HG02588 (cell line): Measurements from ENCODE around the gene NFATC1.
A peak's percentile ranks its signal among the peaks of the same experiment; 100 is the strongest.

Experiments
- ATAC-seq: cut with Tn5 transposase; IDR thresholded peaks from one replicate; pipeline ENCODE4 v1.9.1; 2021; ENCODE audit warnings: mild to moderate bottlenecking, moderate library complexity; ENCODE audit not compliant: unreplicated experiment

NFATC1 gene

DNA sequence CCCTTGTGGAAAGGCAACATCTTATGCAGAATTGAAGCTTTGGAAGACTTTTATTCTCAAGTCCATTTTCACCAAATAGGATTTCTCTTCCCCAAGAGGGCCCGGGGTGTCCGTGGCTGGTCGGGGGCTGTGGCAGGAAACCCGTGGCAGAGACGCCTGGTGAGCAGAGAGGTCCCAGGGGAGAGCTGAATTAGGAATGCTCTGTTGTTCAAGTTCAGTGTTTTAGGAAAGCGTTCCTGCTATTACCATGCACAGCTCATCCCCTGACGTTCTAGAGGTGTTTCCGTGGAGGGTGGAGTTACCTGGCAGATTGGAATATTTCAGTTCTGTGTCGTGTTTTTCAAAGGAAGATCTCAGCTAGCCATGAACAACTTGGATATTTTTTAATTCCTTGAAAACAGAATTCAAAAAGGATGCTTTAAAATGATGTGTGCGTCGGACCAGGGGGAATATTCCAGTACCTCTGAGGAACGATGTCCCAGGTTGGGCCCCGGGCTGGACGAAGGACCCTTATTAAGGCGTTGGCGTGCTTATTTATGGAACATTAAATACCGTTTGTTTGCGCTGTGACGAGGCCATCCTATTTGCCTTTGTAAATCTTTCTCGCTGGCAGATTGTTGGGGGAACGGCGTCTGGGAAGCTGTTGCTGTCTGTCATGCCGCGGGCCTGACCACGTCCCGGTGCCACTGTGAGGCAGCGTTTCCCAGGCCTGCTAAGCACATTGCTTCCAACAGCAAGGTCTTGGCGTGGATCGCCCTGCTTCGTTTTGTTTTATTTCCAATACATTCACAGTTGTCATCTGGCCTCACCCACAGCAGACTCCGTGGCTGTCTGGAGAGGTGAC lies 8.2 kb downstream of the NFATC1 start:
- ATAC-seq, result no peak

DNA sequence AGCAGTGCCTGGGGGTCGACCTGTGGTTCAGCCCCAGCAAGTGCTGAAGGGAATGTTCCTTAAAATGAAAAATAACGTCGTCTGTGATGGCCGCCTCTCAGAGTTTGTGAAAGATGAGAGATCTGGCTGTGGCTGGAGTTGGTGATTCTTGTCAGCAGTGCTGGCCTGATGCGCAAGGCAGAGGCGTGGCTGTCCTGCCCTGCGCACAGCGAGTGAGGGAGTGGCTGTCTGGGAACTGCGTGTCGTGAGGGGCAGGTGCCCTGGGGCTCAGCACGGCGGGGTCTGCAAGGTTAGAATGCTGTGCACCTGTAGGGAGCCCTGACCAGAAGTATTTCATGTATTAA lies 8.8 kb downstream of the NFATC1 start:
- ATAC-seq, result no peak

DNA sequence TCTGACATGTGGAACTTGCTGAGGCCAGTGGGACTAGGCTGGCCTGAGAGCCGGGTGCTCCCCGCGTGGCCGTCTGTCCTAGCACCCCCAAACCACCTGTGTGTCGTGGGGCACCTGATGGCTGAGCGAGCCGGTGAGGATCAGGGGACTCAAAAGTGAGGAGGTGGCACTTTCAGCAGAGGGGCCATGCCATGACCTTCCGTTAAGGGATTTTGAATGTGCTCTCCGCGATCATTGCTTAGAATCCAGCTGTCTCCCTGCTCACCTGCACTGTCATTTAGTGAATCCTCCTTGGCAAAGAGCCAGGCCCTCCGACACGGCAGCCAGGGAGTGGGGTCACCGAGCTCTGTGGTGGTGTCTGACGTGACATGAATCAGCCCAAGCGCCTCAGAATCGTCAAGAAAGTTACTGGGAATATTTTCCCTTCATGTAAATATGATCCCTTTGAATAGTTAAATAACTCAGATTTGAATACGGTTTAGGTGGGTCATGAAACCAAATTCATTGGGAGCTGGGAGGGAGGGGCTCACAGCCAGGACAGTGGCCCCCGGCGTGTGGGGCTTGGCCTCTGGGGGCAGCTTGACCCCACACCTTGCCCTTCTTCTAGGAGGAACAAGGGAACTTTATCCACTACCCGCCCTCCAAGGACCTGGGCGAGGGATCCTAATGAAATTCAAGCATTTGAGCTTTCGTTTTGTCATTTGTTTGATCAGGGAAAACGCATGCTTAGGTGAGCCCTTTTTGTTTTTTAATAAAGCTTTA lies 9.5 kb downstream of the NFATC1 start:
- no peak for ATAC-seq

DNA sequence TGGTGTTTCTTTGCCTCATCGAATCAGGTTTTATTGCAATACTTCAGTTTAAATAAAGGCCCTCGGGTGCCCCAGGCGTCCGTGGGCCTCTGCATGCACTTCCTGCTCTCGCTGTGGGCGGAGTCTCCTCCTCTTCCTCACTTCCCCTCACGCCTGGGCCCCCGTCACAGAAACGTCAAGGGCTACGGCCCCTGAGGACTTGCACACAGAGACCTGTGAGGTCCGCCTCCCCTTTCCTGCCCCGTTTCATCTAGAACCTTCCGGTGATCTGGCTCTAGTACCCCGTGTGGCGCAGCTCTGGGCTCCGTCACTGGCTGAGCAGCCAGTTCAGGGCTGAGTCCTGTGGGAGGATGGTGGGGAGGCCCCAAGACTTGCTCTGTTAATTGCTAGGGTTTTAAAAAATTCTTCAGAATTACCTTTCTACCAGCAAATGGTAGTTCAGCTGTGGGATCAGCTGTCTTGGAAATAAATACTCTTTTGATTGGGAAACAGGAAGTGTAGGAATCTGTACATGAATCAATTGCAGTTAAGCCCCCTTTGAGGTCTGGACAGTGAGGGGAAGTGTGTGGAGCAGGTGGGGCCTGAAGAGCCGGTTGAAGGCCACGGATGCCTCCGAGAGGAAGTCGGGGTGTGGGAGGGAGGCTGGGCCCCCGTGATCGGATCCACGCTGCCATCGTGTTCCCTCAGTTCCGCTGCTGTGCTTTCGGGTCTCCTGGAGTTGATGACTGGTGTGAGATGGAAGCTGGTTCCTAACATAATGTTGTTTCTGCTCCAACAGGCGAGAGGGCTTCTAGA lies 10.2 kb downstream of the NFATC1 start:
- peak; percentile 73 for ATAC-seq

DNA sequence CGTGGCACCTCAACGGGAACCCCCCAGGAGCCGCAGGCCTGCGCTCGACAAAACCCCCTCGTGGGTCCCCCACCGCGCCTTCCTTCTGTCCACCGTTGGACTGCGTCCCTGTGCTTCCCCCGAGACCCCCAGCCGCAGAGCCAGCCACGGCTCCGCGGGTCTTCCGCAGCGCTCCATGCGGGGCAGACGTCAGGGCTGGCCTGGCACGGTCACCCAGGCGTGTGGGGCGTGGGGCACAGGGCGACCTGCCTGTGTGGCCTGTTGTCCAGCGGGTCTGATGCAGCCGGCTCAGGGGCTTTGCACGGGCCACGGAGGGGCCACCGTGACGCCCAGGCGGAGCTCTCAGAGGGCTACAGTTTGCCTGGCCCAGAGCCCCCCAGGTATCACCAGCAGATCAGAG lies 11.0 kb downstream of the NFATC1 start:
- ATAC-seq, result no peak

DNA sequence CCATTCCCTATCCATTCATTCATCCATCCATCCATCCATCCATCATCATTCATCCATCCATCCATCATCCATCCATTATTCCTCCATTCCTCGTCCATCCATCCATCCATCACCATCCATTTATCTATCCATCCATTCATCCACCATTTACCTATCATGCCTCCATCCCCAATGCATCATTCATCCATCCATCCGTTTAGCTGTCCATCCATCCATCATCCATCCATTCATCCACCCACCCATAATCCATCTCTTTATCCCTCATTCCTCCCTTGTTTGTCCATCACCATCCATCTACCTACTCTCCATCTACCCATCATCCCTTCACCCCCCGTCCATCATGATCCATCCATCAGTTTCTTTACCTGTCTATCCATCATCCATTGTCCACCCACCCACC lies 13.6 kb downstream of the NFATC1 start:
- no peak for ATAC-seq

DNA sequence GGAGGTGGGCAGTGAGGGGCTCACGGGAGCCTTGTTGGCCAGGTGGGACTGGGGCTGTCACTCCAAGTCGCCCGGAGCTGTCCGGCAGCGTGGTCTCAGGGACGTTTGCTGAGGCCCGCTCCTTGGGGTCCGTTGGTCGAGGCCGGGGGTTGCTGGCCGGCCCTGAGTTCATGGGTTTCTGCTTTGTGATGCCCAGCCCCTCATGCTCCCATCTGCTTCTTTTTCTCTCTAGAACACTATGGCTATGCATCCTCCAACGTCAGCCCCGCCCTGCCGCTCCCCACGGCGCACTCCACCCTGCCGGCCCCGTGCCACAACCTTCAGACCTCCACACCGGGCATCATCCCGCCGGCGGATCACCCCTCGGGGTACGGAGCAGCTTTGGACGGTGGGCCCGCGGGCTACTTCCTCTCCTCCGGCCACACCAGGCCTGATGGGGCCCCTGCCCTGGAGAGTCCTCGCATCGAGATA lies 14.5 kb downstream of the NFATC1 start:
- ATAC-seq, result no peak

DNA sequence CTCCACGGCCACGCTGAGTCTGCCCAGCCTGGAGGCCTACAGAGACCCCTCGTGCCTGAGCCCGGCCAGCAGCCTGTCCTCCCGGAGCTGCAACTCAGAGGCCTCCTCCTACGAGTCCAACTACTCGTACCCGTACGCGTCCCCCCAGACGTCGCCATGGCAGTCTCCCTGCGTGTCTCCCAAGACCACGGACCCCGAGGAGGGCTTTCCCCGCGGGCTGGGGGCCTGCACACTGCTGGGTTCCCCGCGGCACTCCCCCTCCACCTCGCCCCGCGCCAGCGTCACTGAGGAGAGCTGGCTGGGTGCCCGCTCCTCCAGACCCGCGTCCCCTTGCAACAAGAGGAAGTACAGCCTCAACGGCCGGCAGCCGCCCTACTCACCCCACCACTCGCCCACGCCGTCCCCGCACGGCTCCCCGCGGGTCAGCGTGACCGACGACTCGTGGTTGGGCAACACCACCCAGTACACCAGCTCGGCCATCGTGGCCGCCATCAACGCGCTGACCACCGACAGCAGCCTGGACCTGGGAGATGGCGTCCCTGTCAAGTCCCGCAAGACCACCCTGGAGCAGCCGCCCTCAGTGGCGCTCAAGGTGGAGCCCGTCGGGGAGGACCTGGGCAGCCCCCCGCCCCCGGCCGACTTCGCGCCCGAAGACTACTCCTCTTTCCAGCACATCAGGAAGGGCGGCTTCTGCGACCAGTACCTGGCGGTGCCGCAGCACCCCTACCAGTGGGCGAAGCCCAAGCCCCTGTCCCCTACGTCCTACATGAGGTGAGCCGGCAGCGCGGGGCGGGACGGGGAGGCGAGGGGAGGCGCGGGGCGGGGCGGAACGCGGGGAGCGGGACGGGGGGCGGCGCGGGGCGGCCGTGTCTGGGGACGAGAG lies 15.2 kb downstream of the NFATC1 start:
- ATAC-seq, result no peak

DNA sequence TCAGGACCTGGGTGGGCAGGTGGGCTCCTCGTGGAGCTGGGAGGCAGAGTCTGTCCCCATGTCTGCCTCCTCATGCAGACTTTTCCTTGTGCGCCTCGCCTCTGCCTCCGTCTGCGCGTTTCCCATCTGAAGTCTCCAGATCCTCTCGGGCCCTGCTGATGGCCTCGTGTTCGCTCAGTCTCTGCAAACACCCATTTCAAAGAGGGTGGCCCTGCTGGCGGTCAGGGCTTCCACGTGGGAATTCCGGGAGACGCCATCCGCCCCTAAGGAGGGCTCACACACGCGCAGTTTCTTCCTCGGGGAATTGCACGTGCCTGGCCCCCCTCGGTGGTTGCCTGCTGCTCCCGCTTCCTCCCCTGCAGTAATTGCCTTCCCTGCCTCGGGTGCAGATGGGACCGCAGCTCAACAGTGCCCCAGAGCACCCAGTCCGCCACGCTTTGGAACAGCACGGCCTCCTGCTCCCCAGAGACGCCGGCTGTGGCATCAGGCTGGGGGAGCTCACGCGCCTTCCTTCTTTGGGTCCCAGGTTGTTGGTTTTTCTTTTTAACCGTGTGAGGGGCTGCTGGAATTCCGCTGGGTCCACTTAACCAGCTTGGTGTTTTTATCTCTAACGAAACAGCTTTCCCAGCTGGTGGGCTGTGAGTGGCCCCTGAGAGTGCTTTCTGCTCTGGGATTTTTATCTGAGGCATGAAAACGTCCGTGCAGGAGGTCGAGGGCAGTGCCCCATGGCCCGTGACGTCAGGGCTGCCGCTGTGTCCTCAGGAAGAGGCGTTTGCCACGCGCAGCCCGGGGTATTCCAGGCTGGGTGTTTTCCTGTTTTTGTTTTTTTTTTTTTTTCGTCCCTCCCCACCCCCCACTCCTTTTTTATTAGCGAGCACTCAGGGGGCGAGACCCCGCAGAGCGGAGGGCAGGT lies 16.1 kb downstream of the NFATC1 start:
- no peak for ATAC-seq

DNA sequence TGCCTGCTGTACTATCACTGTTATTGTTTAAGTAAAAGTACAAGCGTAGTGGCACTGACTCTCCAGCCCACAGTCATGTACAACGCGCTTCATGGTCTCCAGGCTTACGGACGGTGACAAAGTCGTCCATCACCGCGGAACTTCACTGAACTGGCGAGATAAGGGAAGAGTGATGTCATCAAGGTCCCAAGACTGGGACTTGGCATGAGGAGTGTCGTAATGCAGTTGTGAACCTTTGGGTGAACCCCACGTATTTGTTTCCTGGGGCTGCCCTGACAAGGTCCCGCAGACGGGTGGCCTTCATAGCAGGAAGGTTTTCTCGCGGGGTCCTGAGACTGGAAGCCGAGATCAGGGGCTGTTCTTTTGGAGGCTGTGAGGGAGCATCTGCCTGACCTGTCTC lies 17.3 kb downstream of the NFATC1 start:
- ATAC-seq, result no peak

DNA sequence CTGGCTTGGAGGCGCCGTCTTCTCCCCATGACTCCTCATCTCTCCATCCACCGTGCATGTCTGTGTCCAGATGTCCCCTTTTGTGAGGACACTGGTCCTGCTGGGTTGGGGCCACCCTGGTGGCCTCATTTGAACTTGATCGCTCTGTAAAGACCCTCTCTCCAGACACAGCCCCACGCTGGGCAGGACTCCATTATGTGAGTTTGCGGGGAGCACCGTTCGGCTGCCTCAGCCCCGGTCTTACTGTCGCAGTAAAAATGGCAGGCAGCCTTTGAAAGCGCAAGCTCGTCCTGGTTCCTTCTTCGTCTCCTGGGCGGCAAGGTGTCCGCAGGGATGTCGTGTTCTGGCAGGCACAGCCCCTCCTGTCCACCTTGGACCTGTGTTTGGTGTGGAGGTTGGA lies 17.7 kb downstream of the NFATC1 start:
- ATAC-seq, result no peak

DNA sequence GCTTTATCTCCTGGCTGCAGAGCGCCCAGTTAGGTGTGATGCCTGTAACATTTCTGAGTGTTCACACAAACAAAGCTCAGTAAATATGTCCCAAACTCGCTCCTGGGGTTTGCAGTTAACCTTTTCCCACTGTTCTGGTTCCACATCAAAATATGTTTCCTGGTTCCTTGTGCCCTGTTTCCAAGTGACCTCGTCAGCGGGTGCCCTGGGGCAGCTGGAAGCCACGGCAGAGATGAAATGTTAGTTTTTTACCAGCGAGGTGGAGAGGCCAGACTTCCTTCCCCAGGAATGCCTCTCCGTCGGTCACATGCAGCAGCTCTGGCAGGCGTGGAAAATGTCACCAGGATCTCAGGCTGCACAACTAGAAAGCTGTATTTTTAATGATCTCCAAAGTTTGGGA lies 18.2 kb downstream of the NFATC1 start:
- ATAC-seq, result no peak

DNA sequence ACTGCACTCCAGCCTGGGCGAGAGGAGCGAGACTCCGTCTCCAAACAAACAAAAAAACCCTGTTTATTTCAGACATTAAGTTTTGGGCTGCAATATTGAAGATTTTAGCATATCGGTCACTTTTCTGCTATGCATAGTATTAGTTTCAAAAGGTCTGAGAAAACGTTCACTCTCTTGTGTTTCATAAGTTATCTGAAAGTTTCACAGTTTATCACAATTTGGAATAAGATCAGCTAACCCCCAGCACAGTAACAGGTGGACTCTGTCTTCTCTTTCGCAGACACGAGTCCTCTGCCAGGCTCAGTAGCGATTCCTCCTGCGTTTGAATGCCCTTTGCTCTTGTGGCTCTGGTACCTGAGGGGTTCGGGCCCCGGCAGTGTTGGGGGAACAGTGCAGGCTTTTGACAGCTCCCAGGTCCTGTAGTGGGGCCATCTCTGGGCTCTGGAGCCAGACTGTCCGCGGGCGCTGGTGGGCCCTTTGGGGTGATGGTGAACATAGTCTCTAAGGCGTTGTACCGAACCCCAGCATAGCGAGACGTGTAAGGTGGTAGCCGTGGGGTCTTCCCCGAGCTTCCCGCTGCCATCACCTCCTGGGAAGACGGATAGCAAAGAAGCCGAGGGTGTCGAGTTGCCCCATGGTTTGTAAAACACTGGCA lies 20.4 kb downstream of the NFATC1 start:
- no peak for ATAC-seq

DNA sequence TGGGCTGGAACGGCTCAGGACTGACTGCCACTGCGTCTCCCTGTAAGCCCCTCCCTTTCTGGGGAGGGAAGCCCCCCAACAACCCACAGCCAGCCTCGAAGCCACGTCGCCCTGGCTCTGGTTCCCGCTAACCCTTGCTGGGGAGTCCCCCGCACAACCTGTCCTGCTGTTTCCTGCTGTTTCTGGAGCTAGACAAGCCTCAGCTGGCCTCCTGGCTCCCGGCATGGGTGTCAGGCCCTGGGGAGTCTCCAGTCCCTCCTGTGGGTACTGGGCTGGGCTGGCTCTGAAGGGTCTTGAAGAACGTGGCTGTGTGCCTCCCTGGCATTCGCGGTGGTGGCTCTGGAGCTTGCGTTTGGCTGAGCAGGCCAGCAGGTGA lies 20.9 kb downstream of the NFATC1 start:
- no peak for ATAC-seq

DNA sequence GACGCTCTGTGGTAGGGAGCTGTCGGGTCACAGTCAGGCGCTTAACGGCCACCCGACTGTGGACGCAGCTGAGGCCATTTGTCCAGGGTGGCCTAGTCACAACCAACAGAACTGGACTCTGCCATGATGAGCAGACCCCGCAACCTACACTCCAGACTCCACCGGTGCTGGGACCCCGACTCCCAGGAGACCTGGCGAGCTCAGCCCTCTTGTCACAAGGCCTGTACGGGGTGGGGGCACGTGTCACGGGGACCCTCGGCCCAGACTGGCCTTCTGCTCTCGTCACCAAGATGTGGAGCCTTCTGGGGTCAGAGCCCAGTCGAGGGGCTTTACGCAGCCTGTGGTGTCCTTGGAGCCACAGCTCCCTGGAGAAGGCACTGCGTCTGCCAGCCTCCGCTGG lies 22.5 kb downstream of the NFATC1 start:
- no peak for ATAC-seq

DNA sequence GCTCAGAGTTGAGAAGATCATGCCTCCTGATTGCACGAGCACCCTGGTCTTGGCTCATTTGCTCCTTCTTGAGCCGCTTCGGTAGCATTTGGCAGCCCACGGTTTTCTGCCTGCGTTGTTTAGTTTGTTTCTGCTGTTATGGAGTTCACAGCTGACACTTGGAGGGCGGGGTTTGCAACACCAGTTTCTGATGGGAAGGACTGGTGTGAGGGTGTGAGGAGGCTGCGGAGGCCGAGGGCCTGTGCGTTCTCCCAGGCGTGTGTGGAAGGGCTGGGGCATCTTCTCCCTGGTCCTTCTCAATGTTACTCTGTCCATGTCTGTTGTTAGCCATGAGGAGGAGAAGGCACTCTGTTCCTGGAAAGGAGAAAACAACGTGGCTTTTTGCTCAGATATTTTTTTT lies 22.9 kb downstream of the NFATC1 start:
- ATAC-seq, result no peak

DNA sequence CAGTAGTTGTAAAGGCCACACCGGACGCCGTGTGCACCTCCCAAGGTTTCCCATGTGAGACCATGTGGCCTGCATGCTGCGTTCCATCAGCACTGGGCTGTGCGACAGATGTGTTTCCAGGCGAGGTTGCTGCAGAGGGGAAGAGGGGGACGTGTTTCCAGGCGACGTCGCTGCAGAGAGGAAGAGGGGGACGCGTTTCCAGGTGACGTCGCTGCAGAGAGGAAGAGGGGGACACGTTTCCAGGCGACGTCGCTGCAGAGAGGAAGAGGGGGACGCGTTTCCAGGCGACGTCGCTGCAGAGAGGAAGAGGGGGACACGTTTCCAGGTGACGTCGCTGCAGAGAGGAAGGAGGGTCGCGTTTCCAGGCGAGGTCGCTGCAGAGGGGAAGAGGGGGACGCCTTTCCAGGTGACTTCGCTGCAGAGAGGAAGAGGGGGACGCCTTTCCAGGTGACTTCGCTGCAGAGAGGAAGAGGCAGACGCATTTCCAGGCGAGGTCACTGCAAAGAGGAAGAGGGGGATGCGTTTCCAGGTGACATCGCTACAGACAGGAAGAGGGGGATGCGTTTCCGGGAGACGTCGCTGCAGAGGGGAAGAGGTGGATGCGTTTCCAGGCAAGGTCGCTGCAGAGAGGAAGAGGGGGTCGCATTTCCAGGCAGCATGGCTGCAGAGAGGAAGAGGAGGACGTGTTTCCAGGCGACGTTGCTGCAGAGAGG lies 24.5 kb downstream of the NFATC1 start:
- ATAC-seq, result no peak

DNA sequence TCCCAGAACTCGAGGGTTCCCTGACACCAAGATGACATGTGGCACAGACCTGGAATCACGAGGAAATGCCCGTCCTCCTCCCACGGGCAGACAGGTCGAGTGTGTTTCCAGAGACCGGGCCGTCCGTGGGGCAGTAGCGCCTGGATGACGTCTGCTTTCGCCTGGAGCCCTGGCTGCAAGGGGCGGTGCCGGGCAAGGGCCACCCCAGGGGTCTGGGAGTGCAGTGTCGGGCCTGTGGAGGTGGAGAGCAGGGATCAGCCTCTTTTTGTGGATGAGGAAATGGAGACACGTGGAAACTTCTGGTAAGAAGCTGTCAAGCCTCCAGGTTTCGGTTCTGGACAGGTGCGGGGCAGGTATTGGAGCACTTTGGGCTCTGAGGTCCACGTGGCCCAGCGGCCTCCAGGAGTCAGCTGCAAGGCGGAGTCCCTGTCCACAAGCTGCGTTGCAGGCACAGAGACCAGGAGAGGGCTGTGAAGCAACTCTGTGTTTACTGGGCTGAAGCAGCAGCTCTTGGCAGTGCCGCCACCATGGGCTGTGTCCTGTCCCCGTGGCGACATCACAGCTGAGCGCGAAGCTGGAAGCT lies 25.6 kb downstream of the NFATC1 start:
- no peak for ATAC-seq
